Osteoblast (primary cell): ENCODE measurements around the gene ZSWIM6. TPM values are rescaled to one million over a fixed set of nuclear protein-coding genes. Genes with fewer than 3 reads are reported as not detected.

Experiments
- DNase-seq: peaks from one replicate; pipeline ENCODE4 v3.0.0; 2011; ENCODE audit warnings: low spot score, mixed read lengths; ENCODE audit not compliant: insufficient read length; ENCODE audit errors: missing footprints
- H2AFZ ChIP-seq: 2 replicates; pipeline ENCODE4 v1.6.0; 2011; ENCODE audit warnings: mild to moderate bottlenecking, low read length
- H3K27ac ChIP-seq: 2 replicates; pipeline ENCODE4 v1.5.1; 2011; ENCODE audit warnings: mild to moderate bottlenecking, low read depth, low read length, moderate library complexity
- H3K27me3 ChIP-seq: 2 replicates; pipeline ENCODE4 v1.6.0; 2012; ENCODE audit warnings: mild to moderate bottlenecking, control low read depth, inconsistent platforms, low read length, moderate library complexity; ENCODE audit not compliant: insufficient read depth
- H3K36me3 ChIP-seq: 2 replicates; pipeline ENCODE4 v1.5.1; 2011; ENCODE audit warnings: mild to moderate bottlenecking, low read length, control low read depth, moderate library complexity; ENCODE audit not compliant: insufficient read depth
- H3K4me1 ChIP-seq: 2 replicates; pipeline ENCODE4 v1.5.1; 2011; ENCODE audit warnings: mild to moderate bottlenecking, low read length, control low read depth, moderate library complexity; ENCODE audit not compliant: insufficient read depth
- H3K4me2 ChIP-seq: 2 replicates; pipeline ENCODE4 v1.6.0; 2011; ENCODE audit warnings: mild to moderate bottlenecking, low read length; ENCODE audit not compliant: insufficient read depth
- H3K4me3 ChIP-seq: fragments of 200-600 bp; sonication (generic); 3 replicates; pipeline ENCODE4 v1.5.1; 2012; ENCODE audit warnings: mild to moderate bottlenecking, low read length, inconsistent platforms; ENCODE audit not compliant: insufficient read depth
- H3K79me2 ChIP-seq: 2 replicates; pipeline ENCODE4 v1.6.0; 2012; ENCODE audit warnings: mild to moderate bottlenecking, low read length, control low read depth, inconsistent platforms; ENCODE audit not compliant: insufficient read depth
- H3K9me3 ChIP-seq: 2 replicates; pipeline ENCODE4 v1.5.1; 2011; ENCODE audit warnings: low read depth, low read length, control low read depth
- H4K20me1 ChIP-seq: 2 replicates; pipeline ENCODE4 v1.6.0; 2012; ENCODE audit warnings: mild to moderate bottlenecking, low read length, control low read depth; ENCODE audit not compliant: insufficient read depth
- CTCF ChIP-seq: IDR thresholded peaks from 2 replicates; pipeline ENCODE4 v1.5.1; 2011; ENCODE audit warnings: mild to moderate bottlenecking, low read depth, low read length, moderate library complexity; ENCODE audit errors: extremely low read depth
- total RNA-seq: library from RNA; depleted of rRNA; stranded (reverse); fragments of >200 nt; gene quantifications from 2 replicates; pipeline ENCODE4 v1.2.3, GENCODE V29; 2012

Gene ZSWIM6
- total RNA-seq, 1 donor: 10.5 TPM

- Histone ChIP-seq H3K9me3 (no peaks in the 10 kb centered on the region), H3K79me2 (peaks cover 94% of the 10 kb centered on the region), H3K4me3 (no peak overlapping the region), H4K20me1 (peaks cover 46% of the 10 kb centered on the region), H2AFZ (no peak overlapping the region), H3K4me1 (peaks cover 7% of the 10 kb centered on the region), H3K27me3 (no peaks in the 10 kb centered on the region), H3K4me2 (no peak overlapping the region), H3K27ac (no peak overlapping the region), H3K36me3 (no peaks in the 10 kb centered on the region)
- TF ChIP-seq CTCF: no peak
- DNase-seq: no peak
Measured at GRCh38 chr5:61438298-61438970, 106.4 kb downstream of the ZSWIM6 start.

GRCh38 chr5:61440086-61440485 is 108.0 kb downstream of the ZSWIM6 start:
- Histone ChIP-seq H3K27ac (no peak overlapping the region), H3K4me2 (no peak overlapping the region), H3K27me3 (no peaks in the 10 kb centered on the region), H2AFZ (no peak overlapping the region), H4K20me1 (peaks cover 38% of the 10 kb centered on the region), H3K9me3 (no peaks in the 10 kb centered on the region), H3K4me1 (peaks cover 7% of the 10 kb centered on the region), H3K36me3 (no peaks in the 10 kb centered on the region), H3K79me2 (peaks cover 91% of the 10 kb centered on the region), H3K4me3 (no peak overlapping the region)
- no peak for TF ChIP-seq CTCF
- DNase-seq: no peak

- H3K27ac ChIP-seq: no peak overlapping the region
- H3K4me2 ChIP-seq: no peak overlapping the region
- no peak overlapping the region for H3K4me3 ChIP-seq
- TF ChIP-seq CTCF: no peak
- H4K20me1 ChIP-seq: peaks cover 38% of the 10 kb centered on the region
- no peak overlapping the region for H2AFZ ChIP-seq
- H3K27me3 ChIP-seq: no peaks in the 10 kb centered on the region
- peaks cover 7% of the 10 kb centered on the region for H3K4me1 ChIP-seq
- no peaks in the 10 kb centered on the region for H3K9me3 ChIP-seq
- no peaks in the 10 kb centered on the region for H3K36me3 ChIP-seq
- H3K79me2 ChIP-seq: peaks cover 91% of the 10 kb centered on the region
- DNase-seq: no peak
Measured at GRCh38 chr5:61440596-61440995, 108.5 kb downstream of the ZSWIM6 start.

GRCh38 chr5:61441742-61442141 is 109.7 kb downstream of the ZSWIM6 start:
- Histone ChIP-seq H4K20me1 (peaks cover 38% of the 10 kb centered on the region), H3K4me1 (peaks cover 7% of the 10 kb centered on the region), H3K36me3 (no peaks in the 10 kb centered on the region), H2AFZ (no peak overlapping the region), H3K27me3 (no peaks in the 10 kb centered on the region), H3K4me3 (no peak overlapping the region), H3K27ac (no peak overlapping the region), H3K9me3 (no peaks in the 10 kb centered on the region), H3K4me2 (no peak overlapping the region), H3K79me2 (peaks cover 88% of the 10 kb centered on the region)
- DNase-seq: no peak
- TF ChIP-seq CTCF: no peak
